M059J (cell line): ENCODE data around the gene TRIM65. TPM values are rescaled to one million over a fixed set of nuclear protein-coding genes. Genes with fewer than 3 reads are reported as not detected.

Source experiments
- total RNA-seq: library from RNA; depleted of rRNA; stranded (reverse); fragments of >200 nt; shearing (Covaris generic); gene quantifications from 2 replicates; pipeline ENCODE4 v1.2.3, GENCODE V29; 2014; rRNA removed

The TRIM65 gene
- total RNA-seq, 1 experiment from 2014 or later = 11.1 TPM

Other genes with a start within 250 kb of the TRIM65 start
- gene RECQL5, start 229.8 kb downstream of the TRIM65 start, total RNA-seq = 8.9 and 13.1 TPM in 2 replicates
- 54.7 and 79.3 TPM in 2 replicates for gene SAP30BP, start 229.6 kb downstream of the TRIM65 start, total RNA-seq
- 4.8 and 8.0 TPM in 2 replicates for gene ITGB4, start 175.5 kb downstream of the TRIM65 start, total RNA-seq
- gene GALK1, start 131.8 kb downstream of the TRIM65 start, total RNA-seq = 20.4 and 31.6 TPM in 2 replicates
- 23.2 and 26.7 TPM in 2 replicates for gene UNK, start 112.1 kb downstream of the TRIM65 start, total RNA-seq
- 0.07 TPM in 1 of 2 replicates, not detected in the other for gene UNC13D, start 52.5 kb downstream of the TRIM65 start, total RNA-seq
- 32.5 and 35.8 TPM in 2 replicates for gene WBP2, start 41.6 kb downstream of the TRIM65 start, total RNA-seq
- 3.8 and 6.6 TPM in 2 replicates for gene TRIM47, start 18.4 kb downstream of the TRIM65 start, total RNA-seq
- gene MRPL38, start 7.9 kb upstream of the TRIM65 start, total RNA-seq = 30.3 and 39.4 TPM in 2 replicates
- 14.4 and 18.7 TPM in 2 replicates for gene FBF1, start 44.1 kb upstream of the TRIM65 start, total RNA-seq
- gene ACOX1, start 82.2 kb upstream of the TRIM65 start, total RNA-seq = 16.7 and 22.4 TPM in 2 replicates
- gene TEN1, start 82.3 kb upstream of the TRIM65 start, total RNA-seq = 8.0 and 14.3 TPM in 2 replicates
- 0.30 and 1.6 TPM in 2 replicates for gene CDK3, start 103.9 kb upstream of the TRIM65 start, total RNA-seq
- gene EVPL, start 130.4 kb upstream of the TRIM65 start, total RNA-seq = not detected in 2 replicates
- gene SRP68, start 175.6 kb upstream of the TRIM65 start, total RNA-seq = 19.0 and 28.5 TPM in 2 replicates
- gene GALR2, start 177.8 kb upstream of the TRIM65 start, total RNA-seq = 0.30 and 0.96 TPM in 2 replicates
- 0.02 TPM in 1 of 2 replicates, not detected in the other for gene ZACN, start 182.2 kb upstream of the TRIM65 start, total RNA-seq
- gene EXOC7, start 206.8 kb upstream of the TRIM65 start, total RNA-seq = 39.0 and 69.9 TPM in 2 replicates
- gene FOXJ1, start 244.3 kb upstream of the TRIM65 start, total RNA-seq = not detected in 2 replicates